ENCODE data around the gene FBXW9.

GRCh38 chr19:12646551-12646950 lies 49.9 kb downstream of the FBXW9 start:
- TF ChIP-seq EZH2 (IDR thresholded peaks at IDR 0.05; ENCODE audit: low read depth) (no peak), CTCF (conservative IDR thresholded peaks at IDR 0.05) (no peak)
